Vagina (tissue), 2 donors: ENCODE data around the gene FBXO44. TPM values are rescaled to one million over a fixed set of nuclear protein-coding genes. Genes with fewer than 3 reads are reported as not detected.

Source experiments
- DNase-seq, 2 donors: peaks; one replicate each; pipeline ENCODE4 v3.0.0-alpha.2; 2017; ENCODE audit errors: extremely low spot score in 2 of 2
- H3K27ac ChIP-seq: fragments of 200-600 bp; sonication (generic); one replicate; pipeline ENCODE4 v1.5.1; 2019
- H3K27me3 ChIP-seq: fragments of 200-600 bp; sonication (generic); one replicate; pipeline ENCODE4 v1.5.1; 2019
- H3K36me3 ChIP-seq, 2 donors: fragments of 200-600 bp; sonication (generic); one replicate each; pipeline ENCODE4 v1.5.1; 2017 to 2019
- H3K4me1 ChIP-seq: fragments of 200-600 bp; sonication (generic); one replicate; pipeline ENCODE4 v1.5.1; 2019
- H3K4me3 ChIP-seq, 2 donors: fragments of 200-600 bp; sonication (generic); 1 replicate in 1 of 2; 2 replicates in 1 of 2; pipeline ENCODE4 v1.5.1; 2016 to 2019
- H3K9me3 ChIP-seq: fragments of 200-600 bp; sonication (generic); one replicate; pipeline ENCODE4 v1.5.1; 2019
- POLR2A ChIP-seq, 2 donors: fragments of 450-650 bp; IDR thresholded peaks; one replicate each; pipeline ENCODE4 v1.6.1; 2017; ENCODE audit warnings: antibody characterized with exemption in 2 of 2, mild to moderate bottlenecking in 2 of 2, moderate library complexity in 2 of 2
- POLR2AphosphoS5 ChIP-seq, 2 donors: sonication (generic); formaldehyde crosslinking; IDR thresholded peaks; one replicate each; pipeline ENCODE4 v1.9.0; 2017; ENCODE audit warnings: antibody characterized with exemption in 2 of 2, mild to moderate bottlenecking in 2 of 2, low read depth in 1 of 2; ENCODE audit not compliant: insufficient read depth in 1 of 2
- intact Hi-C: fragments of 100-400 bp; cut with DNase I; formaldehyde crosslinking; loops from one replicate; pipeline ENCODE4 v1.15.1; 2023
- total RNA-seq: library from RNA; depleted of rRNA; stranded (reverse); fragments of >200 nt; gene quantifications from one replicate; pipeline ENCODE4 v1.2.3, GENCODE V29; 2016
- TF ChIP-seq, protein P1 (sequence below), 3 experiments: fragments of 450-650 bp in 2 of 3; fragments of 200-600 bp in 1 of 3; sonication (generic) in 1 of 3; IDR thresholded peaks; one replicate each; pipeline ENCODE4 v1.5.1; 2017 to 2019; ENCODE audit warnings: antibody characterized with exemption in 3 of 3, mild to moderate bottlenecking in 2 of 3, moderate library complexity in 2 of 3

FBXO44 gene
- total RNA-seq, 1 donor from 2014 or later, result 38.3 TPM

DNA sequence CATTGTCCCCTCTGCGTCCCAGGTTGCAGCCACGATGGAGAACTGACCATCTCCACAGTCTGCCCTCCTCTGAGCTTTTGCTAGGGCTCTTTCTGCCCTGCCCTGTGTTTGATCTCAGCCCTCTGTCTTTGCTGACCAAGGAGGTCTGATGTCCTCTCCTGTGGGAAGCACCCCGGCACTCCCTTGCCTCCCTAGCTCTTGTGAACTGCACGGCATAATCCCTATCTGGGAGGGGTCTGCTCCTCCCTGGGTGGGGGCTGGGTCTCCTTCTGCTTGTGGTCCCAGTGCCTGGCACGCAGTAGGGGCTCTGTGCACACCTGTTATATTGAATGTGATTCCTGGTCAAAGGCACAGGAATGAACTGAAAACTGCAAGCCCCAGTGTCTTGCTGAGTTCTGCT is 39.2 kb downstream of the FBXO44 start:
- H3K9me3 ChIP-seq, result no peaks in the 10 kb centered on the region
- H3K27me3 ChIP-seq, result peaks cover 4% of the 10 kb centered on the region
- intact Hi-C loops, result loop anchor here (2.0 kb wide), 1 partner anchor 21 kb away; no protein-coding TSS in a partner anchor
- peaks cover 26% of the 10 kb centered on the region for H3K4me1 ChIP-seq
- H3K4me3 ChIP-seq, result no peak overlapping the region
- DNase-seq, result no peak
- H3K27ac ChIP-seq, result no peak overlapping the region
- TF ChIP-seq POLR2A (IDR thresholded peaks at IDR 0.05) (no peak), POLR2AphosphoS5 (IDR thresholded peaks at IDR 0.05; ENCODE audit: insufficient read depth in 1 of 2, low read depth in 1 of 2) (no peak)
- TF ChIP-seq, protein P1, sequence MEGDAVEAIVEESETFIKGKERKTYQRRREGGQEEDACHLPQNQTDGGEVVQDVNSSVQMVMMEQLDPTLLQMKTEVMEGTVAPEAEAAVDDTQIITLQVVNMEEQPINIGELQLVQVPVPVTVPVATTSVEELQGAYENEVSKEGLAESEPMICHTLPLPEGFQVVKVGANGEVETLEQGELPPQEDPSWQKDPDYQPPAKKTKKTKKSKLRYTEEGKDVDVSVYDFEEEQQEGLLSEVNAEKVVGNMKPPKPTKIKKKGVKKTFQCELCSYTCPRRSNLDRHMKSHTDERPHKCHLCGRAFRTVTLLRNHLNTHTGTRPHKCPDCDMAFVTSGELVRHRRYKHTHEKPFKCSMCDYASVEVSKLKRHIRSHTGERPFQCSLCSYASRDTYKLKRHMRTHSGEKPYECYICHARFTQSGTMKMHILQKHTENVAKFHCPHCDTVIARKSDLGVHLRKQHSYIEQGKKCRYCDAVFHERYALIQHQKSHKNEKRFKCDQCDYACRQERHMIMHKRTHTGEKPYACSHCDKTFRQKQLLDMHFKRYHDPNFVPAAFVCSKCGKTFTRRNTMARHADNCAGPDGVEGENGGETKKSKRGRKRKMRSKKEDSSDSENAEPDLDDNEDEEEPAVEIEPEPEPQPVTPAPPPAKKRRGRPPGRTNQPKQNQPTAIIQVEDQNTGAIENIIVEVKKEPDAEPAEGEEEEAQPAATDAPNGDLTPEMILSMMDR (IDR thresholded peaks at IDR 0.05), result no peak
- no peaks in the 10 kb centered on the region for H3K36me3 ChIP-seq

GRCh38 chr1:11695861-11696260 is 41.2 kb downstream of the FBXO44 start:
- peaks cover 4% of the 10 kb centered on the region for H3K27me3 ChIP-seq
- TF ChIP-seq POLR2A (IDR thresholded peaks at IDR 0.05) (no peak), POLR2AphosphoS5 (IDR thresholded peaks at IDR 0.05; ENCODE audit: insufficient read depth in 1 of 2, low read depth in 1 of 2) (no peak)
- TF ChIP-seq, protein P1 (IDR thresholded peaks at IDR 0.05), result no peak
- H3K36me3 ChIP-seq, result no peaks in the 10 kb centered on the region
- H3K27ac ChIP-seq, result no peak overlapping the region
- H3K9me3 ChIP-seq, result no peaks in the 10 kb centered on the region
- intact Hi-C loops, result no loop called here
- DNase-seq, result no peak
- H3K4me3 ChIP-seq, result no peak overlapping the region
- H3K4me1 ChIP-seq, result peaks cover 21% of the 10 kb centered on the region

GRCh38 chr1:11697188-11697892 is 42.7 kb downstream of the FBXO44 start:
- H3K27ac ChIP-seq, result no peak overlapping the region
- TF ChIP-seq, protein P1 (IDR thresholded peaks at IDR 0.05), result no peak
- TF ChIP-seq POLR2A (IDR thresholded peaks at IDR 0.05), result no peak
- no peak for TF ChIP-seq POLR2AphosphoS5 (IDR thresholded peaks at IDR 0.05; ENCODE audit: insufficient read depth in 1 of 2, low read depth in 1 of 2)
- no peaks in the 10 kb centered on the region for H3K36me3 ChIP-seq
- peaks cover 19% of the 10 kb centered on the region for H3K4me1 ChIP-seq
- H3K27me3 ChIP-seq, result no peaks in the 10 kb centered on the region
- H3K4me3 ChIP-seq, result no peak overlapping the region
- H3K9me3 ChIP-seq, result no peaks in the 10 kb centered on the region
- intact Hi-C loops, result no loop called here
- no peak for DNase-seq

DNA sequence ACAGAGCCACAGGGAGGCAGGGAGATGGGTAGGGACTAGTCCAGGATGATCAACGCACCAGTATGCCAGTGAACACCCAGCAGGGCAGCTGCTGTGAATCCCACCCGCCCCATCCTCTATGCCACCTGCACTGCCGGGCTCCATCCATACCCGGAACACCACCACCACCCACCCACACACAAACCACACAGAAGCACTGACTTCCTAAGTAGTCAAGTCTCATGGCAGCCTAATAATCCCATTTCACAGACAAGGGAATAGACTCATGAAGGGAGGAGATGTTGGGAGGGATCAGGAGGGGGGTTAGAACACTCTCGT is 43.2 kb downstream of the FBXO44 start:
- Histone ChIP-seq H3K9me3 (no peaks in the 10 kb centered on the region), H3K4me3 (no peak overlapping the region), H3K36me3 (no peaks in the 10 kb centered on the region), H3K27ac (no peak overlapping the region), H3K4me1 (peaks cover 14% of the 10 kb centered on the region), H3K27me3 (no peaks in the 10 kb centered on the region)
- DNase-seq, result no peak
- no peak for TF ChIP-seq POLR2A (IDR thresholded peaks at IDR 0.05)
- TF ChIP-seq, protein P1 (IDR thresholded peaks at IDR 0.05), result no peak
- TF ChIP-seq POLR2AphosphoS5 (IDR thresholded peaks at IDR 0.05; ENCODE audit: insufficient read depth in 1 of 2, low read depth in 1 of 2), result no peak
- intact Hi-C loops, result no loop called here
